ENCODE results near the gene HRCT1. TPM values are rescaled to one million over a fixed set of nuclear protein-coding genes. Genes with fewer than 3 reads are reported as not detected.

The HRCT1 gene
- total RNA-seq: 10 to 100 TPM in 1 of 4 donors, 1 to 10 TPM in 2, under 1 TPM in 1; 0.81 to 11.8 (median 3.3) TPM

- TF ChIP-seq CTCF (IDR thresholded peaks at IDR 0.05) (no peak), POLR2A (IDR thresholded peaks at IDR 0.05) (peak in 1 of 2 donors; percentile 56)
- Histone ChIP-seq H3K4me3 (replicated peaks in 1 of 3) (peak within 1 kb of the TSS in 1 of 3 donors; percentile 3), H3K27ac (peak within 1 kb of the TSS; percentile 84 to 97 (median 96)), H3K9me3 (no peaks in the 10 kb centered on the region), H3K27me3 (no peaks in the 10 kb centered on the region), H3K4me1 (peaks cover 58 to 67% of the 10 kb centered on the region in 2 donors), H3K36me3 (no peaks in the 10 kb centered on the region)
- DNase-seq: peak; percentile 96 to 98
- WGBS, 2 donors: 43 to 52% methylated on average over 27 of the region's 30 CpGs
- intact Hi-C loops (cut with DNase I): loop anchor here (5.0 kb wide), 1 partner anchor 36 kb away; no protein-coding TSS in a partner anchor
Observed at GRCh38 chr9:35905912-35906679, at the start of gene HRCT1. Gene HRCT1, plus strand, starts transcription at chr9:35906202. Its CDS starts 86 bp downstream, at chr9:35906288.

GRCh38 chr9:35856206-35856605, 49.8 kb upstream of the HRCT1 start:
- intact Hi-C loops (cut with DNase I): no loop called here
- WGBS, 2 donors: 86% methylated on average over 3 of the region's 3 CpGs

GRCh38 chr9:35856882-35857281, 49.1 kb upstream of the HRCT1 start:
- H3K9me3 ChIP-seq: no peaks in the 10 kb centered on the region
- H3K27ac ChIP-seq: no peak overlapping the region
- no peaks in the 10 kb centered on the region for H3K36me3 ChIP-seq
- DNase-seq: no peak
- no peak overlapping the region for H3K4me3 ChIP-seq (replicated peaks in 1 of 3)
- TF ChIP-seq POLR2A (IDR thresholded peaks at IDR 0.05) (no peak), CTCF (IDR thresholded peaks at IDR 0.05) (no peak)
- H3K4me1 ChIP-seq: no peaks in the 10 kb centered on the region
- WGBS, 2 donors: 82 to 93% methylated on average over 5 of the region's 5 CpGs
- intact Hi-C loops (cut with DNase I): no loop called here
- H3K27me3 ChIP-seq: no peaks in the 10 kb centered on the region

More at GRCh38 chr9:35856206-35856605, 49.8 kb upstream of the HRCT1 start:
- no peaks in the 10 kb centered on the region for H3K4me1 ChIP-seq
- H3K4me3 ChIP-seq (replicated peaks in 1 of 3): no peak overlapping the region
- H3K36me3 ChIP-seq: no peaks in the 10 kb centered on the region
- TF ChIP-seq POLR2A (IDR thresholded peaks at IDR 0.05) (no peak), CTCF (IDR thresholded peaks at IDR 0.05) (no peak)
- H3K27ac ChIP-seq: no peak overlapping the region
- H3K27me3 ChIP-seq: no peaks in the 10 kb centered on the region
- no peak for DNase-seq
- H3K9me3 ChIP-seq: no peaks in the 10 kb centered on the region

GRCh38 chr9:35858458-35858857, 47.5 kb upstream of the HRCT1 start:
- intact Hi-C loops (cut with DNase I): no loop called here
- H3K27ac ChIP-seq: no peak overlapping the region
- H3K4me3 ChIP-seq (replicated peaks in 1 of 3): no peak overlapping the region
- no peaks in the 10 kb centered on the region for H3K36me3 ChIP-seq
- no peaks in the 10 kb centered on the region for H3K9me3 ChIP-seq
- DNase-seq: no peak
- H3K4me1 ChIP-seq: no peaks in the 10 kb centered on the region
- no peaks in the 10 kb centered on the region for H3K27me3 ChIP-seq
- 68 to 75% methylated on average over 5 of the region's 5 CpGs for WGBS, 2 donors
- TF ChIP-seq CTCF (IDR thresholded peaks at IDR 0.05) (no peak), POLR2A (IDR thresholded peaks at IDR 0.05) (no peak)

- no peak overlapping the region for H3K4me3 ChIP-seq (replicated peaks in 1 of 3)
- H3K9me3 ChIP-seq: no peaks in the 10 kb centered on the region
- DNase-seq: peak; percentile 23 to 42
- 59% methylated on average over 14 to 15 of the region's 16 CpGs for WGBS, 2 donors
- no peaks in the 10 kb centered on the region for H3K36me3 ChIP-seq
- no peaks in the 10 kb centered on the region for H3K27me3 ChIP-seq
- no peak overlapping the region for H3K27ac ChIP-seq
- intact Hi-C loops (cut with DNase I): no loop called here
- TF ChIP-seq POLR2A (IDR thresholded peaks at IDR 0.05) (no peak), CTCF (IDR thresholded peaks at IDR 0.05) (no peak)
- H3K4me1 ChIP-seq: no peaks in the 10 kb centered on the region
Observed at GRCh38 chr9:35859310-35859989, 46.6 kb upstream of the HRCT1 start.

Data from thyroid gland (tissue), 4 donors.